IPS-18c (cell line): Measurements from ENCODE around the gene PRTFDC1.

Source experiments
- H3K4me3 ChIP-seq: 2 replicates; pipeline ENCODE4 v1.7.0; 2013; ENCODE audit warnings: low read depth, mild to moderate bottlenecking, low read length, moderate library complexity; ENCODE audit not compliant: insufficient read depth
- H3K9me3 ChIP-seq: one replicate; pipeline ENCODE4 v1.6.1; 2013; ENCODE audit warnings: mild to moderate bottlenecking, low read length, moderate library complexity; ENCODE audit not compliant: control insufficient read depth, insufficient read depth

PRTFDC1 gene

GRCh38 chr10:24952143-24952706 is at the start of gene PRTFDC1:
Gene PRTFDC1 (minus strand): TSS chr10:24952606. CDS start chr10:24952575, 31 bp downstream.
- H3K9me3 ChIP-seq, result no peaks in the 10 kb centered on the region
- peak within 1 kb of the TSS; percentile 64 for H3K4me3 ChIP-seq

DNA sequence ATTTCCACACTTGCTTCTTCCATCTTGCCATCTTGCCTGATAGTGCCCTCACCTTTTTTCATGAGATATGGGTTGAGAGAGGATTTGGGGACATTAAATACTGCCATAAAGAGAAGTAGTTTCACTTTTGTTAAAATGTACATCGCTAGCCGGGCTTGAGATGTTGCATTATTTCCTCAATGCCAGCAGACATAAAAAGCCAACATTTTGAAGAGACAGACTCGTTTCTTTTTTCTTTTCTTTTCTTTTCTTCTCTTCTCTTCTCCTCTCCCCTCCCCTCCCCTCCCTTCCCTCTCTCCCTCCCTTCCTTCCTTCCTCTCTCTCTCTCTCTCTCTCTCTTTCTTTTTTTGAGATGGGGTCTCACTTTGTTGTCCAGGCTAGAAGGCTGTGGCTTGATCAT is 45.6 kb upstream of the PRTFDC1 start:
- no peak overlapping the region for H3K4me3 ChIP-seq
- H3K9me3 ChIP-seq, result no peaks in the 10 kb centered on the region

DNA sequence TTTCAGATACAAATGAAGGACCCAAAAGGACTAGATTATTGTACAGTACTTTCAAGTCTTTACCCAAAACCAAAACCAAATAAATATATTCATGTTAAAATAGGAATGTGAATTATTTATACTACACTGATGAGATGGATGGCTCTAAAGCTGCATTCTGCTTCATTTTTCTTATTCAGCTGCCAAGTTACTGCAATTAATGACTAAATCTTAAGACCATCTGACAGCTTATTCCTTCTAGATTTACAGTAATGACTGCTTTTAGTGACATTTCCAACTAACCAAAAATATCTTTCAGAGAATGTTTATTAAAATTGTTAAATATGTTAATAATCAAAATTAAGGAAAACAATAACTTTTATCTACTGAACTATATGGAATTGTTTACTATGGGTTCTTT is 42.7 kb upstream of the PRTFDC1 start:
- Histone ChIP-seq H3K9me3 (no peaks in the 10 kb centered on the region), H3K4me3 (no peak overlapping the region)

DNA sequence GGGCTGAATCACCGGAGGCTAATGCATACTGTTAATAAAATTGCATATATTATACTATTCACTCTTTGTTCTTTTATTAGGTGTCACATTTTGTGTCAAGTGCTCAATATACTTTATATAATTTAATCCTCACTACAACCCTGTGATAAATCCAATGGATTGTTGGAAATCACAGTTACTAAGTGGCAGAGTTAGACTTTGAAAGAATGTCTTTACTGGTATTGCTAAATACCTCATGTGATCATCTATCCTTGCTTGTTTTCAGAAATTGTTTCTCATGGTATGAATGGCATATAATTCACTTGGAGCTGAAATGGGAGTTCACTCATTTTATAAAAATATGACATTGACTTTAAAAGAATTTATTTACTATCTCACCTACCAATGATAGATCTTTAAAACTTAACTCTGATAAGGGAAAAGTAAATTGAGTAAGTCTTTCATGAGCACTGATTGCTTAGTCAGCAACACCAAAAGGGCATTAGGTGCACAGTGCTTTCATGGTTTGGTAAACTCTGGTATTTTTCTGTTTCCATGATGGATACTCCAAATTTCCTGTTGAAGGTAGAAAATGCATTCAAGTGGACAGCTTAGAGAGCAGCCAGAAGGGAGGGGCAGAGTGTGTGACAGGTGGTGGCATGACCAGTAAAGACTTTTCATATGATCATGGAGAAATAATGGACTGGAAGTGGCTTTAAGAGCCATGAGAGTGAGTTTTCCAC is 41.0 kb upstream of the PRTFDC1 start:
- no peaks in the 10 kb centered on the region for H3K9me3 ChIP-seq
- no peak overlapping the region for H3K4me3 ChIP-seq

DNA sequence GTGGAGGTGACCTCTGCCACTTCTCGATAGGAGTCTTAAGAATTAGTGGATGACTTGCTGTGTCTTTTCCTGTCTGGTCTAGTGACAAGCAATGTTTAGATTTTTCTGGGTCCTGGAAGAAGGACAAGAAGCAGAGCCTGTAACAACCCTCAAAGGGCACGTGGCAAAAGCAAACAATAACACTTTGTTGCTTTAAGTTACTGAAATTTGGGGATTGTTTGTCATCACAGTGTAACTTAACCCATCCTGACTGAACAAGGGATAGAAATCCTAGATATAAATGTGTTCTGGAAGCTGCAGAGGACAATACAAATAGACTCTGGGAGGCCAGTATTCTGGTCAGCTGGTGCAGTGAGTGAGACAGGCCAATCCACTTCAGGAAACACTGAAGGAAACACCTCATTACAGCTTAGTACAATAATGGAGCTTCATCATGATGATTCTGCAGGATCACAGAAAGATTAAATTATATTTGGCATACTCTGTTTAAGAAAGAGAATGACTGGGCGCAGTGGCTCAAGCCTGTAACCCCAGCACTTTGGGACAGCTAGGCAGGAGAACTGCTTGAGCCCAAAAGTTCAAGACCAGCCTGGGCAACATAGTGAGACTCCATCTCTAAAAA is 40.2 kb upstream of the PRTFDC1 start:
- no peaks in the 10 kb centered on the region for H3K9me3 ChIP-seq
- H3K4me3 ChIP-seq, result no peak overlapping the region

GRCh38 chr10:24991298-24991697 is 38.9 kb upstream of the PRTFDC1 start:
- Histone ChIP-seq H3K9me3 (no peaks in the 10 kb centered on the region), H3K4me3 (no peak overlapping the region)

- no peak overlapping the region for H3K4me3 ChIP-seq
These were observed 37.5 kb upstream of the PRTFDC1 start for GRCh38 chr10:24989867-24990266.

GRCh38 chr10:24988831-24989640 is 36.6 kb upstream of the PRTFDC1 start:
- Histone ChIP-seq H3K9me3 (no peaks in the 10 kb centered on the region), H3K4me3 (no peak overlapping the region)

More at GRCh38 chr10:24989867-24990266, 37.5 kb upstream of the PRTFDC1 start:
- H3K9me3 ChIP-seq, result no peaks in the 10 kb centered on the region

DNA sequence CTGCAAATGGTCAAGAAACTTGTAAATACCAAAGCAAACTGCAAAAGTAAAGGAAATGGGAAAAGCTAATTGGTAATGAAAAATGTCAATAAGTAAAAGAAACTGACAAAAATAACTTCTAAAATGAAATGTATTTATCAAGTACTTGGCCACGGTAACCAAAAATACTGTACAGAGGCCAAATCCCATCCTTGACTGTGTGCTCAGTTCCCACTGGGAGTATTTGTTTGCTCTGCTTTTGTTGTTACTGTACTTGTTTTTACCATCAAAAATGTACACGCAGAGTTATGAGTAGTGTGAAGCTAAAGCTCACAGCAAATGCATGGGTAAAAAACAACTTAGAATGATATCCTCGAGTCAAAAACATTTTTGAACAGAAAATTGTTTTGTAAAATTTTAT is 32.5 kb upstream of the PRTFDC1 start:
- Histone ChIP-seq H3K9me3 (no peaks in the 10 kb centered on the region), H3K4me3 (no peak overlapping the region)

- H3K4me3 ChIP-seq, result no peak overlapping the region
- no peaks in the 10 kb centered on the region for H3K9me3 ChIP-seq
These were observed 31.5 kb upstream of the PRTFDC1 start for GRCh38 chr10:24983946-24984345.

DNA sequence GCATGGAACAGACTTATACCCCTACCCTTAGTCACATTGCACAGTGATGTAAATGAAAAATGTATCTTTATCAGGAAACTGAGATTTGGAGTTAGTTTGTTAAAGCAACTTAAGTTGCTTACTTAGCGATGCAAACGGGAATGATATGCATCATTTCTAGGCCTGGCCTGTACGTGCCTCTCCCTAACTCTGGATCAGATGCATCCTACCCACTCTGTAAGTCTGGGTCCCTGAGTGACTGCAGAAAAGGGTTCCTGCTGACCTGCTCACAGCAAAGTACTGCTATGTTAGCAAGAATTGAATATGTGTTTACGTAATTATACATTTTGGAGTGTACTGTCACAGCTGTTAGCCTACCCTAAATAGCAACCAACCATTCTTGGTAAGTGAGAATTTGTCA is 30.7 kb upstream of the PRTFDC1 start:
- H3K4me3 ChIP-seq, result no peak overlapping the region
- no peaks in the 10 kb centered on the region for H3K9me3 ChIP-seq

GRCh38 chr10:24982319-24983112 is 30.1 kb upstream of the PRTFDC1 start:
- Histone ChIP-seq H3K4me3 (no peak overlapping the region), H3K9me3 (no peaks in the 10 kb centered on the region)

DNA sequence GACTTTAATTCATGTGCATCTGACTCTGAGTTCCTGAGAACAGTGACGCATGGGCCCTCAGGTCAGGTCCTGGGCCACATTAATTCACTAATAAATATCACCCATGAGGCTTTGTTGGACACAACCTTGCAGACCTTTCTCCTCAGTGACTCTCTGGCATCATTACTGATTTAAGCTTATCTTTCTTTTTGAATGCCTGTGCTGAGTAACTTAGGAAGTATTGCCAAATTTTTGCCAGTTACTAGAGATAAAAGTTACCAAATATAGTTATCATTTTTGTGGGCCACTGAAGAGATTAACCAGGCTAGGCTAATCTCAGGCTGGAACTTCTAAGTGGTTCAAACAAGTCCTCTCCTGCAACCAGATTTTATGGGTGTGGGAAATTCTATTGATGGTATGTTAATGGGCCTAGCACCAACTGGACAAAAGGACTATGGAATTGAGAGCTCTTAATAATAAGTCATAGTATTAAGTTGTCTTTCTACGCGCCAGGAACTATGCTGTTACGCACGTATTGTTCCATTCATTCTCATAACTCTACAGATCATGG is 28.8 kb upstream of the PRTFDC1 start:
- H3K4me3 ChIP-seq, result no peak overlapping the region
- H3K9me3 ChIP-seq, result no peaks in the 10 kb centered on the region

GRCh38 chr10:24979685-24980084 is 27.3 kb upstream of the PRTFDC1 start:
- no peak overlapping the region for H3K4me3 ChIP-seq
- H3K9me3 ChIP-seq, result no peaks in the 10 kb centered on the region

DNA sequence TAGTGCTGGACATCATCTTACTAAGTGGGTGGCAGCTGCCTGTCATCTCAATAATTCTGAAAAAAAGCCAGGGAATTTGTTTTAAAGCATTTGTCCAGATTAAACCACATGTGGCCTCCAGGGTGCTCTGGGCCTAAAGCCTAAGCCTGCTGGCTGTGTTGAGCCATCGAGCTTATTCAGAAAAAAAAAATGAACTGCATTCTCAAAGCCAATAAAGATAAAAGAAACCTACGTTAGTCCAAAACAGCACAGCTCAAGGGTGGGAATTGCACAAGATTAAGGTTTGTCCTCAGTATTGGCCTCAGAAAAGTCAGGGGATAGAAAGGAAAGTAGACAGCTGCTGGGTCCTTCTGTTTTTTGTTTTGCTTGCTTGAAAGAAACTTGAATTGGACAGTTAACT is 22.6 kb upstream of the PRTFDC1 start:
- Histone ChIP-seq H3K4me3 (no peak overlapping the region), H3K9me3 (no peaks in the 10 kb centered on the region)

GRCh38 chr10:24973163-24973562 is 20.8 kb upstream of the PRTFDC1 start:
- H3K9me3 ChIP-seq, result no peaks in the 10 kb centered on the region
- no peak overlapping the region for H3K4me3 ChIP-seq

- Histone ChIP-seq H3K4me3 (no peak overlapping the region), H3K9me3 (no peaks in the 10 kb centered on the region)
These were observed 19.0 kb upstream of the PRTFDC1 start for GRCh38 chr10:24971374-24971773.
